Measurements from ENCODE around the gene TRIM54. TPM values are rescaled to one million over a fixed set of nuclear protein-coding genes. Genes with fewer than 3 reads are reported as not detected.
"Not testable (repeated sequence)": the region's sequence is repeated elsewhere in the genome, so short reads cannot be mapped to it uniquely, and the experiment has no call there.

The TRIM54 gene
- total RNA-seq, 3 donors from 2014 or later: 0.21 to 0.40 (median 0.22) TPM

DNA sequence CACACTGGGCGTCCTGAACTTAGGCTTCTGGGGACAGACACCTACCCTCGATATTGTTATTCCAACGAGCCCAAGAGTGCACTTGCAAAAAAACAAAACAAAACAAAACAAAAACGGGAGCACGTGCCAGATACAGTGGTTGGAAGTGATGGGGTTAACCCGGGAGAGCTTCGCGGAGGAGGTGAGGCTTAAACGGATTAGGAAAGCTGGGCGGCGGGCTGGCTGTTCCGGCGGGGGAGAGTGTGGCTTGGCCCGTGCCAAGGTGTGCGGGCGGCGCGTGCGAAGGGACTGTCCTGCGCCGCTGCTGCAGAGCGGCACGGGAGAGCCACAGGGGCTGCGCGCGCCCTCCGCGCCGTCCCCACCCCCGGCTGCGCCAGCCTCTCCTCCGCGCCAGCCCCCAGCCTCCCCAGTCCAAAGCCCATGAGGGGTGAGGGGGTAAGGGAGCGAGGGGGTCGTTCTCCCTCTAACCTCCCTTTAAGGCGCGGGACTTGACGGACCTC is 17.9 kb upstream of the TRIM54 start:
- Mint-ChIP-seq H3K27me3 (ENCODE audit: low read depth) (peaks cover 47% of the 10 kb centered on the region), H3K4me1 (ENCODE audit: low read depth) (peaks cover 33% of the 10 kb centered on the region), H3K4me3 (peak overlapping the region; percentile 86), H3K9me3 (no peaks in the 10 kb centered on the region), H3K36me3 (ENCODE audit: insufficient read depth) (no peaks in the 10 kb centered on the region)
- ATAC-seq (peak; percentile 59 to 60), DNase-seq (no peak)

DNA sequence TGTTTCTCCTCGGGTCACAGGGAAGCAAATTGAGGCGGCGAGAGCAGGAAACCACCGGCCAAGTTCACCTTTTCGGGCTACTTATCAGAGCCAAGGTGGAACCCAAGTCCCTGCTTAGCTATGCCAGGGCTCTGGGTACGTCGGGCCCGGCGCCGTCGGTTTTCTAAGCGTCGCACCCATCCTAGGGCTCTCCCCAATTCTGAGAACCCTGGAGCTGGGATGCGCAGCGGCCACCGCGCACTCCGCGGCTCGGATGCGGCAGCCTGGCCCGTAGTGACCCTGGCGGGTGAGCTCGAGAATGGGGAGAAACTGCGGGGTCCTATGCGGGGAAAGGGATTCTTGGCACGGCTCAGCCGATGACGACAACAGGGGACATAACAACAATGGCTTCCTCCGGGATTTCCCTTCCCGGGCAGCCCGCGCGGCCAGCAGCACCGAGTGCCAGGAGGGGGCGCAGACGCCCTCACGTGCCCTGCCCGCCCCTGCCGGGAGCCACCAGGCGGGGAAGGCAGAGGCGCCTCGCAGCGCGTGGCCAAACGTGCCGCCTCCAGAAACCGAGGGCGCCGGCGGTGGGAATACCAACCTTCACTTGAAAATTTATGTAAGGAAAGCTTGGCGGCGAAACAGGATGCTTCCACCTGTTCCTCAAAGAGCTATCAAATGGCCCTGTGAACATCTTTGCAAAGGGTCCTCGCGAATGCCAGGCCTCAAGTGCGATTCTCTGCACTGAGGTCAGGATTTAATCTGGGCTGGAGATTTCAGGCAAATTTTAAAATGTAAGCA is 17.3 kb upstream of the TRIM54 start:
- Mint-ChIP-seq H3K9me3 (no peaks in the 10 kb centered on the region), H3K4me3 (peak overlapping the region; percentile 70)
- ATAC-seq: peak; percentile 64 to 70

DNA sequence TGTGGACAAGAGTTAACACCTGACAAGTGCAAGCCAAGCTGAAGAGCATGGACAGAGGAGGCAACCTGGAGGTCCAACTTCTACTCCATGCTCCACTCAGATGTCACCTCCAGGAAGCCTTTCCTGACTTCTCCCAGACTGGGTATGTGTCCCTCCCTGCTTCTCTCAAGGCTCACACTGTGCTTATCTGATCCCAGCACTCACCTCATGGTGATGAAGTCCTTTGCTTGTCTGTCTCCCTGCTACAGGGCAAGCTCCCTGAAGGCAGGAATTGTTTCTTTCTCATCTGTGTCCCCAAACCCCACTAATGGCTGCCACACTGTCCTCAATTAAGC is 16.7 kb upstream of the TRIM54 start:
- DNase-seq (no peak), ATAC-seq (no peak)
- Mint-ChIP-seq H3K4me3 (no peak overlapping the region), H3K27me3 (ENCODE audit: low read depth) (peaks cover 45% of the 10 kb centered on the region), H3K9me3 (no peaks in the 10 kb centered on the region), H3K4me1 (ENCODE audit: low read depth) (peaks cover 33% of the 10 kb centered on the region), H3K36me3 (ENCODE audit: insufficient read depth) (no peaks in the 10 kb centered on the region)

More for the DNA sequence above, 17.3 kb upstream of the TRIM54 start:
- no peaks in the 10 kb centered on the region for H3K36me3 Mint-ChIP-seq (ENCODE audit: insufficient read depth)
- H3K27me3 Mint-ChIP-seq (ENCODE audit: low read depth): peaks cover 48% of the 10 kb centered on the region
- peaks cover 33% of the 10 kb centered on the region for H3K4me1 Mint-ChIP-seq (ENCODE audit: low read depth)
- DNase-seq: peak; percentile 61

DNA sequence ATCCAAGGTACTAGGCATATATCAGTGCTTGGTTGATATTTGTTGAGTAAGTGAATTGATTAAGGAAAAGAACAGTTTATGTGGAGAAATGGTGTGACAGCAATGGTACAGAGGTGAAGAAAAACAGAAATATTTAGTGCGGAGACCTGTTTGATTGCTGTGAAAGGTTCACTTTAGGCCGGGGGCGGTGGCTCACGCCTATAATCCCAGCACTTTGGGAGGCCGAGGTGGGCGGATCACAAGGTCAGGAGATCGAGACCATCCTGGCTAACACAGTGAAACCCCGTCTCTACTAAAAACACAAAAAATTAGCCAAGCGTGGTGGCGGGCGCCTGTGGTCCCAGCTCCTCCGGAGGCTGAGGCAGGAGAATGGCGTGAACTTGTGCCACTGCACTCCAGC is 13.9 kb upstream of the TRIM54 start:
- not testable (repeated sequence) for H3K9me3 Mint-ChIP-seq; ATAC-seq; H3K36me3 Mint-ChIP-seq (ENCODE audit: insufficient read depth)

DNA sequence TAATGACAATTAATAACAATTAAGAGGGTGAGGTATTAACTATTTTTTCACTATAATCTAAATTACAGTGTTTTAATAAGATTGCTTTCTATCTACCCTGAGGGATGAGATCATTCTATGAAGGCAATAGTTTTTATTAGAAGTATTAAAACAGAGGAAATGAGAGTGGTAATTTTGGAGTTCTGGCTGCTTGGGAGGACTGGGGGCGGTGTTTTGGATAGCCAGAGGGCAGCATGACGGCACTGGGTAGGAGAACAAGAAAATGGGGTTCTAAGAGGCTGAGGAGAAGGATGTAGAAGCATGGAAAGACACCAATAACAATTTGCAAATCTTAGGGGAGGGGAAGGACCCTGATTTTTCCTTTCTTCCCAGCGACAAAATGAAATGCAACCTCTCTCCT is 12.1 kb upstream of the TRIM54 start:
- DNase-seq (no peak), ATAC-seq (no peak)
- H3K4me1 Mint-ChIP-seq (ENCODE audit: low read depth): peaks cover 5% of the 10 kb centered on the region
- no peak overlapping the region for H3K4me3 Mint-ChIP-seq
- no peaks in the 10 kb centered on the region for H3K9me3 Mint-ChIP-seq
- no peaks in the 10 kb centered on the region for H3K36me3 Mint-ChIP-seq (ENCODE audit: insufficient read depth)
- H3K27me3 Mint-ChIP-seq (ENCODE audit: low read depth): peaks cover 18% of the 10 kb centered on the region

More for the DNA sequence above, 13.9 kb upstream of the TRIM54 start:
- H3K27me3 Mint-ChIP-seq (ENCODE audit: low read depth): peaks cover 32% of the 10 kb centered on the region
- peaks cover 17% of the 10 kb centered on the region for H3K4me1 Mint-ChIP-seq (ENCODE audit: low read depth)
- DNase-seq, H3K4me3 Mint-ChIP-seq: not testable (repeated sequence)

DNA sequence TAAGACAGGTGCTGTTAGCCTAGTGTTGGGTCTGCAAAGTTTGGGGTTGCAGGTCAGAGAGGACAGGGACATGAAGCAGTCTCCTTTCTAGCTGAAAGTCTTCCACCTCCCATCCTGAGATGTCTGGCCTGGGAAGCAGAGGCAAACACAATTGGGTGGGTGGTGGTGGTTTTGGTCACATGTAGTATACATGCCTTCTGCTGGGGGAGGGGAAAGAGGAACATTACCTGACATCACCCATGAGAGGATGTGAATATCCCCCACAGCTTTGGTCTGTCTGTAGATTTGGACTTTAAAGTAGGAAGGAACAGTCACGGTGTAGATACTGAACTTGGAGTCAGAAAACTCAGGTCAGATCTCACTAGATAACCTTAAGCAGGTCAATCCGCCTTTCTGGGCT is 11.6 kb upstream of the TRIM54 start:
- Mint-ChIP-seq H3K4me3 (no peak overlapping the region), H3K4me1 (ENCODE audit: low read depth) (peaks cover under 1% of the 10 kb centered on the region), H3K36me3 (ENCODE audit: insufficient read depth) (no peaks in the 10 kb centered on the region), H3K27me3 (ENCODE audit: low read depth) (peaks cover 13% of the 10 kb centered on the region), H3K9me3 (no peaks in the 10 kb centered on the region)
- DNase-seq (no peak), ATAC-seq (no peak)

DNA sequence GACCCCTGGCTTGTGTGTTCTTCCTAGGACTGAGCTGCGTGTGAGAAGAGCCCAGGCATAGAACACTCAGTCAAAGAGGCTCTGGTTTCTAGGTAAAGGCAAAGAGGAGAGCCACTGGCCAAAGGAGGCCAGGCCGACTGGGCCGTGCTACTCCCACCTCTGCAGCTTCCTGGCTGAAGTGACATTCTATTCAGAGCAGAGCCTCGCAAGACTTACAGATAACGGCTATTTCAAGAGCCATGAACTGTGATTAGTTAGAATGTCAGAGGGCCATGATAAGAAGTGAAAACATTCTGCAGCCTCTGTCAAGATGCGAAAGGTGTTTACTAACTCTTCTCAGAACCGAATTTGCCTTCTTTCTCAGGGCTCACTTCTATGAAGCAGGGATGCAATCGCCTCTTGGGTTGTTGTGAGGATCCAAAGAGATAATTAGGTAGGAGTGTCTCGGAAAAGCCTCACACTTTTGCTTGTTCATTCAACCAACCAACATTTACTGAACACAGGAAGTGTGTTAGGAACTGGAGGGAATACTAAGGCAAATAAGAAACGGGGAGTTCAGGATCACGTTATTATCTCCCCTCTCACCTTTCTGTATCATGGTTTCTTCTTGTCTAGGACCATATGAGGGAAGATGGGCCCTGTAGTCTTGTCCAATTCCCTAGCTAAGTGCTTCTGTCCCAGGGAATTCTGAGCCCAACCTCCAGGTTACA is 10.4 kb upstream of the TRIM54 start:
- Mint-ChIP-seq H3K36me3 (ENCODE audit: insufficient read depth) (no peaks in the 10 kb centered on the region), H3K27me3 (ENCODE audit: low read depth) (peaks cover 12% of the 10 kb centered on the region), H3K4me1 (ENCODE audit: low read depth) (no peaks in the 10 kb centered on the region), H3K4me3 (no peak overlapping the region), H3K9me3 (no peaks in the 10 kb centered on the region)
- ATAC-seq: no peak
- no peak for DNase-seq

DNA sequence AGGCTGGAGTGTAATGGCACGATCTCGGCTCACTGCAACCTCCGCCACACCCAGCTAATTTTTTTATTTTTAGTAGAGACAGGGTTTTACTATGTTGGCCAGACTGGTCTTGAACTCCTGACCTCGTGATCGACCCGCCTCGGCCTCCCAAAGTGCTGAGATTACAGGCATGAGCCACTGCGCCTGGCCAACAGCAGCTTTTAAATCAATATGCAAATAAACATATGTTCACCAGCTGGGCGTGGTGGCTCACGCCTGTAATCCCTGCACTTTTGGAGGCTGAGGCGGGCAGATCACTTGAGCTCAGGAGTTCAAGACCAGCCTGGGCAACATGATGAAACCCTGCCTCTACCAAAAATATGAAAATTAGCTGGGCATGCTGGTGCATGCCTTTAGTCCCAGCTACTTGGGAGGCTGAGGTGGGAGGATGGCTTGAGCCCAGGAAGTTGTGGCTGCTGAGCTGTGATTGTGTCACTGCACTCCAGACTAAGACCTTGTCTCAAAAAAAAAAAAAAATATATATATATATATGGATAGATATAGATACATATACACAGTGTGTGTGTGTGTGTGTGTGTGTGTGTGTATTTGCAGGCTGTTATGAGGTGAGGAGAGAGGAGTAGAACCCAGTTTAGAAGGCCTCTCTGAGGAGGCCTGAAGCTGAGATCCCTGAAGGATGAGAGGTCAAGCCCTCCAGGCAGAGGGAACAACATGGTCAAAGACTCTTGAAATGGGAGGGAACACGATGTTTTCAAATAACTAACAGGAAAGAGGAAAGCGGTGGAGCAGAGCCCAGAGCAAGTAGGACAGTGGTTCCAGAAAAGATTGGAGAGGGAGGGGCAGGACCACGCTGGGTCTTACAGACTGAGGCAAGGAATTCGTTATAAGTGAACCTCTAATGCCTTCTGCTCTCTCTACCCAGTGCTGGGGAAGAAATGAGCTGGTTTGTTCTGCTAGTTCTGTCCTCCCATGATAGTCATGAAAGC is 9.4 kb upstream of the TRIM54 start:
- DNase-seq; ATAC-seq; H3K4me1 Mint-ChIP-seq (ENCODE audit: low read depth); H3K36me3 Mint-ChIP-seq (ENCODE audit: insufficient read depth); H3K4me3 Mint-ChIP-seq; H3K9me3 Mint-ChIP-seq: not testable (repeated sequence)
- H3K27me3 Mint-ChIP-seq (ENCODE audit: low read depth): peaks cover 12% of the 10 kb centered on the region

DNA sequence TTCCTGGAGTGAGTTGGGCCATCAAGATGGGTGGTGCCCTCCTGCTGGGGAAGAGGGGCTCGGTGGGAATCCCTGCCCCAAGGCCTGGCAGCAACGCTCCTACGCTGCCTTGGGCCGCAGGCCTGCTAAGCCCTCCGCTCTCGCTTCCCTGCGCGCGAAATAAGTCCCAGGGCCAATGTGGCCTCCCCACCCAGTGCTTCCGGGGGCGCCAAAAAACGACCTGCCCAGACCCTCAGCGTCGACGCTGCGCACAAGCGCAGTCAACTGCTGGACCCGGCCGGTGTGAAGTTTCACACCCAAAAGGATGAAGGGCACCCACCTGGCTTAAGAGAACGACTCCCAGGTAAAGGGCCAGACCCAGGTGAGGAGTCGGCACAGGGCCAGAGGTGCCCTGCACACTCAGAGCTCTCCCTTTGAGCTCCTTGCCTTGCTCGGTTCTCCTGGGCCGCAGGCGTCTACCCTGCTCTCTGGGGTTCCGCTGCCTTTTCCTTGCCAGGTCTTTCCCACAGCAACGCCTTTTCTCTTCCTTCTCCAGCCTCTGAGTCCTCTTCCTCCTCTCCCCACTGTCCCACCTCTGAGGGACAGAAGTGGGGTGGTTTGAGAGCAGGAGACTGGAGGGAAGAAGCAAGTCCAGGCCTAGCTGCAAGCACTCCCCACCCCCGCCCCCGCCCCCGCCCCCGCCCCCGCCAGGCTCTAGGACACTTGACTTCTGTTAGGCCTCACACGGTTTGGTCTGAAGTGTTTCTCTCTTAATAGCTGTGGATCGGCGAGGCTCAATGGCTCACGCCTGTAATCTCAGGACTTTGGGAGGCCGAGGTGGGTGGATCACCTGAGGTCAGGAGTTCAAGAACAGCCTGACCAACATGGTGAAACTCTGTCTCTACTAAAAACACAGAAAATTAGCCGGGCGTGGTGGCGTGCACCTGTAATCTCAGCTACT is 6.7 kb upstream of the TRIM54 start, which contains the start of gene DNAJC5G:
DNAJC5G (plus strand) TSS at position 223 of the 940 bp plus-strand sequence. CDS start 1,296 bp downstream, outside the sequence.
- Mint-ChIP-seq H3K36me3 (ENCODE audit: insufficient read depth) (no peaks in the 10 kb centered on the region), H3K4me3 (no peak within 1 kb of the TSS), H3K27me3 (ENCODE audit: low read depth) (peaks cover 8% of the 10 kb centered on the region), H3K9me3 (no peaks in the 10 kb centered on the region), H3K4me1 (ENCODE audit: low read depth) (peaks cover 1% of the 10 kb centered on the region)
- DNase-seq (no peak), ATAC-seq (no peak)

DNA sequence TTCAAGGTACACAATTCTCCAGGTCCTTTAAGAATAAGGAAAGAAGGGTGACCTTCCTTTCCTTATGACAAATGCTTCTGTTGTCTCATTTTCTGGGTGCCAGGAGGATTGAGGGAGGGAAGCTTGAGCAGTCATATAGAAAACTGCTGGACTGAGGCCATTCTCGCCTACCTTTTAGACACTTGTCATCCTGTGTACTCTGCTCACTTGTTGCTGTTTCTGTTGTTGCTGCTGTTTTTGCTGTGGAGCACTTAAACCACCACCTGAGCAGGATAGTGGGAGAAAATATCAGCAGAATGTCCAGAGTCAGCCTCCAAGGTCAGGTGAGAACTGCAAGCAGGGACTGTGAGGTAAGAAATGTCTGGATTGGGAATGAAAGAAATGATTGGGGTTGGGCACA is 4.2 kb upstream of the TRIM54 start:
- no peaks in the 10 kb centered on the region for H3K9me3 Mint-ChIP-seq
- no peak for DNase-seq
- ATAC-seq: no peak
- H3K36me3 Mint-ChIP-seq (ENCODE audit: insufficient read depth): no peaks in the 10 kb centered on the region
- H3K4me3 Mint-ChIP-seq: no peak overlapping the region
- H3K4me1 Mint-ChIP-seq (ENCODE audit: low read depth): peaks cover 1% of the 10 kb centered on the region
- H3K27me3 Mint-ChIP-seq (ENCODE audit: low read depth): peaks cover 21% of the 10 kb centered on the region

DNA sequence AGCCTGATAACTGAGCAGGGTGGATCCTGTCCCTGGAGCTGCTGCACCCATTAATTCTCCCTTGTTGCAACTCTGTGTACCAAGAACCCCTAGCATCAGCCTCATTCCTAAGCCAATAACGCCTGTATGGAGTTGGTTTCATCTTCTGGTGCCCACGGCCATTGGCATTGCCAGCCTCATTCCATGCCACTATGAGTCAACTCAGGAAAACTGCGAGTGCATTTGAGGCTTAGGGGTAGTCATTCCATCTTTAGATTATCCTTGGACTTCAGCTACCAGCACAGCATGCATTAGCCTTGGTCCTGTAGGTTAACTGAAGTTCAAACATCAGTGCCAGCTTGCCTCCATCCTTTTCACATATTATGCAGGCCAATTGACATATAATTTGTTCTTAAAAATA is 1.4 kb upstream of the TRIM54 start:
- Mint-ChIP-seq H3K9me3 (no peaks in the 10 kb centered on the region), H3K27me3 (ENCODE audit: low read depth) (peaks cover 21% of the 10 kb centered on the region), H3K4me1 (ENCODE audit: low read depth) (peaks cover 1% of the 10 kb centered on the region), H3K4me3 (no peak overlapping the region), H3K36me3 (ENCODE audit: insufficient read depth) (no peaks in the 10 kb centered on the region)
- DNase-seq (no peak), ATAC-seq (no peak)

DNA sequence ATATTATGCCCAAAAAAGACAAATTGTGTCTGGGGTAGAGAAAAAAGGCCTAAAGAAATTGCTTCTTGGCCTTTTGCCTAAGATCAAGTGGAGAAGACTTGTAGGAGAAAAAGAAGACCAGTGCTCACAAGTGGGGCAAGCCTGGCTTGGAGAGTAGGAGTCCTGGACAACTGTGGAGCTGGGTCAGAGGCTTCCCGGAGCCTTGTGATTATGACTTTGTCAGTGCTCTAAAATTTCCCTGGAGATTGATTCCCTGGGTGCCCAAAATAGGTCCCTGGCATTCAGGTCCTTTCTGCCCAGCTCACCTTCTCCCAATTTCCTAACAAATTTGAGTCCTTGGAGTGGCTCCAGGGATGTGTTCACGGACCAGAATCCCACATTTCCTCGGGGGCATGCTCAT is 787 bp upstream of the TRIM54 start:
- Mint-ChIP-seq H3K36me3 (ENCODE audit: insufficient read depth) (no peaks in the 10 kb centered on the region), H3K27me3 (ENCODE audit: low read depth) (peaks cover 21% of the 10 kb centered on the region), H3K9me3 (no peaks in the 10 kb centered on the region), H3K4me3 (no peak overlapping the region), H3K4me1 (ENCODE audit: low read depth) (peaks cover 1% of the 10 kb centered on the region)
- ATAC-seq: no peak
- no peak for DNase-seq

DNA sequence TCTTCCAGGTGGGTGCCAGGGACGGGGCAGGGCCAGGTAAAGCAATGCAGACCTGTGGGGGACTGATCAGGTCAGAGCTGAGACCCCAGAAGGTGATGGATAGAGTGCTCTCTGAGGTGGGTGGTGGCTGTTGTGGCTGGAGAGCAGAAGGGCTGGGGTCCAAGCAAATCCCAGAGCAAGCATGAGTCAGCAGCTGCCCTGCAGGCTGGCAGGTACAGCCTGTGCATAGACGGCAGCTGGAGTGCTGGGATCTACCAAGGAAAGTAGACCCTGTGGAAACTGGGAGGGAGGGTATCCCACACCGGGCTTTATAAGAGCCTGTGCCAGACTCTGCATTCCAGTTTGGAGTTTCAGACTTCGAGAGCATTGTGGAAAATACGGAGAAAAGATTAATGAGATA is 663 bp downstream of the TRIM54 start:
- DNase-seq: no peak
- no peak for ATAC-seq
- H3K27me3 Mint-ChIP-seq (ENCODE audit: low read depth): peaks cover 21% of the 10 kb centered on the region
- H3K36me3 Mint-ChIP-seq (ENCODE audit: insufficient read depth): no peaks in the 10 kb centered on the region
- H3K9me3 Mint-ChIP-seq: no peaks in the 10 kb centered on the region
- H3K4me1 Mint-ChIP-seq (ENCODE audit: low read depth): peaks cover 1% of the 10 kb centered on the region
- H3K4me3 Mint-ChIP-seq: no peak overlapping the region
